Measurements from ENCODE around the gene LMO1. TPM values are rescaled to one million over a fixed set of nuclear protein-coding genes. Genes with fewer than 3 reads are reported as not detected.

The LMO1 gene
- total and polyA plus RNA-seq, 2 of the 8 experiments (the other 6 are each of a cell fraction or from before 2014, with no cell fraction given) = 0.17 TPM; not detected in 1

- Histone ChIP-seq H4K91ac (replicated peaks; ENCODE audit: insufficient read length, low read length) (peak overlapping the region; percentile 10), H2AK5ac (ENCODE audit: low read depth, low read length) (no peak overlapping the region), H4K8ac (ENCODE audit: extremely low read depth, insufficient read depth, low read length) (peak overlapping the region; percentile 62; the same call in 1 of the 2 replicates), H3K4me2 (ENCODE audit: insufficient read depth in 1 of 2, low read depth in 2 of 2, low read length in 2 of 2) (no peak overlapping the region), H3K36me3 (ENCODE audit: control insufficient read depth in 2 of 4, insufficient read depth in 4 of 4, low read length in 3 of 4) (no peaks in the 10 kb centered on the region), H3K79me1 (ENCODE audit: low read depth, low read length) (no peaks in the 10 kb centered on the region), H2BK12ac (ENCODE audit: low read depth, low read length) (no peak overlapping the region), H2AFZ (ENCODE audit: low read length) (no peak overlapping the region), H3K18ac (ENCODE audit: extremely low read depth, low read length) (peak overlapping the region; percentile 51; the same call in 1 of the 2 replicates), H4K5ac (ENCODE audit: insufficient read length, low read depth, low read length) (no peak overlapping the region), H2BK5ac (ENCODE audit: low read depth, low read length) (no peak overlapping the region), H3K79me2 (ENCODE audit: control insufficient read depth in 1 of 2, insufficient read depth in 2 of 2, low read length in 2 of 2) (no peaks in the 10 kb centered on the region), H3K4ac (replicated peaks; ENCODE audit: insufficient read length, low read depth, low read length) (no peak overlapping the region), H3K4me3 (ENCODE audit: extremely low read depth in 1 of 4, insufficient read depth in 2 of 4, low read depth in 3 of 4, low read length in 4 of 4) (no peak overlapping the region), H3K4me1 (replicated peaks in 1 of 4; ENCODE audit: control insufficient read depth in 3 of 4, insufficient read depth in 4 of 4, low read length in 3 of 4) (peaks cover 0 to 6% (median 2%) of the 10 kb centered on the region in 4 experiments; a peak in 3 of 7 replicates), H3K9ac (replicated peaks in 1 of 4; ENCODE audit: extremely low read depth in 1 of 4, low read depth in 3 of 4, low read length in 3 of 4) (no peak overlapping the region), H2BK20ac (ENCODE audit: low read length) (no peak overlapping the region), H3K27me3 (replicated peaks in 1 of 4; ENCODE audit: control insufficient read depth in 3 of 4, extremely low read depth in 1 of 4, insufficient read depth in 3 of 4, low read length in 3 of 4) (no peaks in the 10 kb centered on the region), H3K9me3 (ENCODE audit: insufficient read depth in 2 of 2, low read depth in 1 of 2, low read length in 1 of 2) (no peaks in the 10 kb centered on the region), H3K56ac (replicated peaks; ENCODE audit: insufficient read length, low read depth, low read length) (no peak overlapping the region), H2BK15ac (ENCODE audit: low read length) (no peak overlapping the region), H3K27ac (ENCODE audit: low read depth, low read length) (no peak overlapping the region), H3K14ac (ENCODE audit: insufficient read length) (peak overlapping the region; percentile 2), H2BK120ac (replicated peaks; ENCODE audit: low read depth, low read length) (no peak overlapping the region), H3K23me2 (ENCODE audit: low read depth, low read length) (no peaks in the 10 kb centered on the region), H3K23ac (ENCODE audit: insufficient read length) (no peak overlapping the region), H4K20me1 (replicated peaks in 1 of 2; ENCODE audit: control insufficient read depth in 1 of 2, insufficient read depth in 2 of 2, low read length in 2 of 2) (peaks cover 0 to 3% of the 10 kb centered on the region in 2 experiments)
- DNase-seq (ENCODE audit: low read depth in 1 of 2, low spot score in 2 of 2) (no peak), FAIRE-seq (no peak)
- 90% methylated on average over 3 of the region's 3 CpGs; no CpG with 5 or more reads in 1 of the 2 experiments for whole genome bisulfite sequencing, 2 experiments (ENCODE audit: extremely low coverage in 1 of 2, insufficient coverage in 1 of 2, insufficient read length in 1 of 2, insufficient replicate concordance in 2 of 2, low coverage in 1 of 2, low lambda C conversion rate in 2 of 2, missing lambda C conversion rate in 1 of 2)
- ChIA-PET CTCF (ENCODE audit: partially characterized antibody) (interaction anchor here (0.8 to 5.1 kb wide), 7 partner anchors 10 to 70 kb away, joined by 3 to 24 read pairs (median 5); no protein-coding TSS in a partner anchor), POLR2A (ENCODE audit: partially characterized antibody) (interaction anchor here (1.9 kb wide), 1 partner anchor 12 kb away, joined by 4 read pairs; no protein-coding TSS in a partner anchor)
- TF ChIP-seq KDM1A (IDR thresholded peaks at IDR 0.05; ENCODE audit: borderline replicate concordance, low read length) (no peak), MAFK (IDR thresholded peaks at IDR 0.05; ENCODE audit: low read depth, low read length) (no peak), SIN3A (conservative IDR thresholded peaks at IDR 0.05 in 1 of 2, IDR thresholded peaks at IDR 0.05 in 1 of 2; ENCODE audit: low read depth in 1 of 2, low read length in 2 of 2) (no peak), TEAD4 (IDR thresholded peaks at IDR 0.05; ENCODE audit: low read depth, low read length) (no peak), SP2 (IDR thresholded peaks at IDR 0.05; ENCODE audit: low read length) (no peak), EP300 (IDR thresholded peaks at IDR 0.05; ENCODE audit: borderline replicate concordance in 1 of 2, low read depth in 2 of 2, low read length in 2 of 2) (no peak)
Measured at GRCh38 chr11:8289492-8289918, 25.8 kb upstream of the LMO1 start.
